ENCODE results near the gene CAV2. TPM values are rescaled to one million over a fixed set of nuclear protein-coding genes. Genes with fewer than 3 reads are reported as not detected.
A peak's percentile ranks its signal among the peaks of the same experiment; 100 is the strongest.

CAV2 gene
- total and polyA plus RNA-seq, 9 of the 15 experiments (the other 6 are each of a cell fraction or from before 2014, with no cell fraction given) = 16.1 to 137 (median 38.3) TPM

GRCh38 chr7:116525298-116525912, 25.9 kb downstream of the CAV2 start (continued):
- TF ChIP-seq NUFIP1 (IDR thresholded peaks at IDR 0.05; ENCODE audit: partially characterized antibody) = no peak
- TF ChIP-seq THRA (IDR thresholded peaks at IDR 0.05) = no peak
- TF ChIP-seq ZNF224 (CRISPR knock-in tag; IDR thresholded peaks at IDR 0.05) = no peak
- no peak for TF ChIP-seq GTF3C2 (IDR thresholded peaks at IDR 0.05; ENCODE audit: borderline replicate concordance, extremely low read depth, insufficient read length)
- TF ChIP-seq SRSF9 (IDR thresholded peaks at IDR 0.05; ENCODE audit: borderline replicate concordance, low read depth, low read length) = no peak
- no peak for TF ChIP-seq MBD2 (IDR thresholded peaks at IDR 0.05; ENCODE audit: borderline replicate concordance, low read depth)
- TF ChIP-seq RB1 (IDR thresholded peaks at IDR 0.05; ENCODE audit: low read depth) = 0 out of 2 replicates have a peak, but pooled peaks have one; percentile 22
- TF ChIP-seq SIN3B (IDR thresholded peaks at IDR 0.05; ENCODE audit: low read depth) = no peak
- no peak for TF ChIP-seq E2F1 (CRISPR knock-in tag; IDR thresholded peaks at IDR 0.05)
- TF ChIP-seq ZNF717 (CRISPR knock-in tag; IDR thresholded peaks at IDR 0.05) = 0 out of 2 replicates have a peak, but pooled peaks have one; percentile 26
- TF ChIP-seq KLF6 (CRISPR knock-in tag; IDR thresholded peaks at IDR 0.05; ENCODE audit: borderline replicate concordance) = no peak
- TF ChIP-seq SIRT6 (IDR thresholded peaks at IDR 0.05; ENCODE audit: low read depth, low read length) = no peak
- peak; percentile 30 for TF ChIP-seq KDM5B (IDR thresholded peaks at IDR 0.05; ENCODE audit: insufficient replicate concordance, low read depth, low read length)
- TF ChIP-seq NFXL1 (CRISPR knock-in tag; IDR thresholded peaks at IDR 0.05) = no peak
- TF ChIP-seq AFF4 (CRISPR knock-in tag; IDR thresholded peaks at IDR 0.05) = 0 out of 2 replicates have a peak, but pooled peaks have one; percentile 22
- TF ChIP-seq CREB1 (IDR thresholded peaks at IDR 0.05) = no peak
- TF ChIP-seq CREB1 (CRISPR knock-in tag; IDR thresholded peaks at IDR 0.05) = 0 out of 2 replicates have a peak, but pooled peaks have one; percentile 45

Data from K562 (cell line).